Iris pigment epithelial cell (primary cell): ENCODE measurements around the gene SLC22A31.
"Not testable (repeated sequence)": the region's sequence is repeated elsewhere in the genome, so short reads cannot be mapped to it uniquely, and the experiment has no call there.

Experiments
- DNase-seq: peaks from one replicate; pipeline ENCODE4 v3.0.0-alpha.2; 2011; ENCODE audit warnings: low read depth

The SLC22A31 gene

GRCh38 chr16:89192956-89193575 is 7.3 kb downstream of the SLC22A31 start:
- peak; percentile 86 for DNase-seq

- peak; percentile 90 for DNase-seq
Measured at GRCh38 chr16:89192186-89192955, 8.0 kb downstream of the SLC22A31 start.

GRCh38 chr16:89191901-89192185 is 8.5 kb downstream of the SLC22A31 start:
- DNase-seq: no peak

- DNase-seq: no peak
Measured at GRCh38 chr16:89191033-89191900, 9.1 kb downstream of the SLC22A31 start.

GRCh38 chr16:89190150-89190958 is 10.0 kb downstream of the SLC22A31 start:
- no peak for DNase-seq

- no peak for DNase-seq
Measured at GRCh38 chr16:89189358-89190025, 10.8 kb downstream of the SLC22A31 start.

- DNase-seq: not testable (repeated sequence)
Measured at GRCh38 chr16:89188471-89189357, 11.6 kb downstream of the SLC22A31 start.

GRCh38 chr16:89187770-89188392 is 12.5 kb downstream of the SLC22A31 start:
- no peak for DNase-seq

GRCh38 chr16:89187032-89187769 is 13.1 kb downstream of the SLC22A31 start:
- DNase-seq: no peak

- DNase-seq: not testable (repeated sequence)
Measured at GRCh38 chr16:89186593-89187031, 13.7 kb downstream of the SLC22A31 start.

- DNase-seq: not testable (repeated sequence)
Measured at GRCh38 chr16:89185887-89186592, 14.3 kb downstream of the SLC22A31 start.

- no peak for DNase-seq
Measured at GRCh38 chr16:89184933-89185794, 15.2 kb downstream of the SLC22A31 start.

GRCh38 chr16:89184677-89184932 is 15.7 kb downstream of the SLC22A31 start:
- no peak for DNase-seq

GRCh38 chr16:89183975-89184676 is 16.2 kb downstream of the SLC22A31 start:
- DNase-seq: no peak

GRCh38 chr16:89183463-89183862 is 16.9 kb downstream of the SLC22A31 start:
- no peak for DNase-seq

GRCh38 chr16:89179656-89180315 is 20.6 kb downstream of the SLC22A31 start:
- no peak for DNase-seq

- DNase-seq: no peak
Measured at GRCh38 chr16:89179148-89179484, 21.2 kb downstream of the SLC22A31 start.
